ENCODE data around the gene ANTKMT. TPM values are rescaled to one million over a fixed set of nuclear protein-coding genes. Genes with fewer than 3 reads are reported as not detected.

ANTKMT gene
- total RNA-seq, 2 experiments from 2014 or later, result 8.1 TPM

GRCh38 chr16:759110-759910, 38.4 kb downstream of the ANTKMT start:
- no peak for TF ChIP-seq CTCF (IDR thresholded peaks at IDR 0.05)
- Mint-ChIP-seq H3K4me1 (ENCODE audit: low read depth) (no peaks in the 10 kb centered on the region), H3K9me3 (no peaks in the 10 kb centered on the region), H3K27me3 (peaks cover 5% of the 10 kb centered on the region), H3K27ac (no peak overlapping the region), H3K4me3 (no peak overlapping the region), H3K36me3 (ENCODE audit: low read depth) (no peaks in the 10 kb centered on the region)
- intact Hi-C loops (cut with DNase I, micrococcal nuclease), result no loop called here
- H3K27ac ChIP-seq (ENCODE audit: low read depth in 1 of 2, low read length in 2 of 2), result no peak overlapping the region
- ATAC-seq (ENCODE audit: poor library complexity) (no peak), DNase-seq (peak in 2 of 14 experiments; percentile 4 to 6)
- no peaks in the 10 kb centered on the region for H3K9me3 ChIP-seq (ENCODE audit: control insufficient read depth in 1 of 2, insufficient read depth in 1 of 2, low read length in 2 of 2)
- H3K4me1 ChIP-seq (ENCODE audit: insufficient read depth, low read length), result peaks cover 7% of the 10 kb centered on the region
- H3K27me3 ChIP-seq (ENCODE audit: control insufficient read depth in 1 of 2, insufficient read depth in 2 of 2, low read length in 2 of 2), result no peaks in the 10 kb centered on the region
- no peak overlapping the region for H3K4me3 ChIP-seq (ENCODE audit: low read length)
- CTCF ChIA-PET, result interaction anchor here (0.7 kb wide), 1 partner anchor 84 kb away, joined by 4 read pairs; no protein-coding TSS in a partner anchor
- POLR2A ChIA-PET, result no interaction called here
- no peaks in the 10 kb centered on the region for H3K36me3 ChIP-seq (ENCODE audit: insufficient read depth, low read length)

GRCh38 chr16:760065-760464, 39.1 kb downstream of the ANTKMT start:
- ChIA-PET POLR2A (no interaction called here), CTCF (no interaction called here)
- H3K27me3 Mint-ChIP-seq, result peaks cover 5% of the 10 kb centered on the region
- no peak overlapping the region for H3K27ac ChIP-seq (ENCODE audit: low read depth in 1 of 2, low read length in 2 of 2)
- no peak for TF ChIP-seq CTCF (IDR thresholded peaks at IDR 0.05)
- H3K4me1 Mint-ChIP-seq (ENCODE audit: low read depth), result no peaks in the 10 kb centered on the region
- ATAC-seq (ENCODE audit: poor library complexity) (no peak), DNase-seq (peak in 2 of 14 experiments; percentile 4 to 10)
- no peak overlapping the region for H3K4me3 ChIP-seq (ENCODE audit: low read length)
- no peaks in the 10 kb centered on the region for H3K36me3 Mint-ChIP-seq (ENCODE audit: low read depth)
- no peaks in the 10 kb centered on the region for H3K27me3 ChIP-seq (ENCODE audit: control insufficient read depth in 1 of 2, insufficient read depth in 2 of 2, low read length in 2 of 2)
- intact Hi-C loops (cut with DNase I, micrococcal nuclease), result no loop called here
- H3K9me3 Mint-ChIP-seq, result no peaks in the 10 kb centered on the region
- no peaks in the 10 kb centered on the region for H3K9me3 ChIP-seq (ENCODE audit: control insufficient read depth in 1 of 2, insufficient read depth in 1 of 2, low read length in 2 of 2)
- H3K4me3 Mint-ChIP-seq, result no peak overlapping the region
- H3K36me3 ChIP-seq (ENCODE audit: insufficient read depth, low read length), result no peaks in the 10 kb centered on the region
- peaks cover 1% of the 10 kb centered on the region for H3K4me1 ChIP-seq (ENCODE audit: insufficient read depth, low read length)
- no peak overlapping the region for H3K27ac Mint-ChIP-seq

GRCh38 chr16:760545-761343, 39.8 kb downstream of the ANTKMT start, which contains the start of gene MSLN:
Gene MSLN, plus strand, starts transcription at chr16:760734. Its CDS starts 1,947 bp downstream, at chr16:762681.
- intact Hi-C loops (cut with DNase I, micrococcal nuclease), result no loop called here
- ATAC-seq (ENCODE audit: poor library complexity), result no peak
- H3K36me3 Mint-ChIP-seq (ENCODE audit: low read depth), result no peaks in the 10 kb centered on the region

More at GRCh38 chr16:760545-761343, 39.8 kb downstream of the ANTKMT start, which contains the start of gene MSLN:
- Histone ChIP-seq H3K4me3 (ENCODE audit: low read length) (no peak within 1 kb of the TSS), H3K27ac (ENCODE audit: low read depth in 1 of 2, low read length in 2 of 2) (no peak within 1 kb of the TSS), H3K9me3 (ENCODE audit: control insufficient read depth in 1 of 2, insufficient read depth in 1 of 2, low read length in 2 of 2) (no peaks in the 10 kb centered on the region), H3K27me3 (ENCODE audit: control insufficient read depth in 1 of 2, insufficient read depth in 2 of 2, low read length in 2 of 2) (no peaks in the 10 kb centered on the region), H3K36me3 (ENCODE audit: insufficient read depth, low read length) (no peaks in the 10 kb centered on the region), H3K4me1 (ENCODE audit: insufficient read depth, low read length) (no peaks in the 10 kb centered on the region)
- CTCF ChIA-PET, result no interaction called here
- peak in 2 of 14 experiments; percentile 4 to 9 for DNase-seq
- POLR2A ChIA-PET, result no interaction called here
- H3K4me3 Mint-ChIP-seq, result no peak within 1 kb of the TSS
- H3K9me3 Mint-ChIP-seq, result no peaks in the 10 kb centered on the region
- peaks cover 3% of the 10 kb centered on the region for H3K27me3 Mint-ChIP-seq
- H3K4me1 Mint-ChIP-seq (ENCODE audit: low read depth), result no peaks in the 10 kb centered on the region
- no peak for TF ChIP-seq CTCF (IDR thresholded peaks at IDR 0.05)
- H3K27ac Mint-ChIP-seq, result no peak within 1 kb of the TSS
